WTC11 (cell line): ENCODE measurements around the gene MYBL2. TPM values are rescaled to one million over a fixed set of nuclear protein-coding genes. Genes with fewer than 3 reads are reported as not detected.

ENCODE experiments used
- ATAC-seq: fragments of 200-7000 bp; cut with Tn5 transposase; 2 replicates; pipeline ENCODE4 v1.10.0; 2021; ENCODE audit warnings: mild to moderate bottlenecking, moderate library complexity
- CTCF ChIA-PET: fragments of 300-600 bp; sonication (Branson Sonifier 250); formaldehyde crosslinking; loops from one replicate; lab custom pipeline; 2021; ENCODE audit warnings: antibody characterized with exemption; lab: Charles Lee
- POLR2A ChIA-PET: fragments of 350-600 bp; sonication (Branson Sonifier 250); formaldehyde crosslinking; loops from one replicate; lab custom pipeline; 2021; ENCODE audit warnings: antibody characterized with exemption; lab: Charles Lee
- DNase-seq: peaks from one replicate; pipeline ENCODE4 v3.0.0; 2021; ENCODE audit warnings: low spot score
- H3K27ac Mint-ChIP-seq: 2 replicates; pipeline ENCODE4 v1.8.0; 2021; ENCODE audit warnings: mixed read lengths
- H3K27me3 Mint-ChIP-seq: 2 replicates; pipeline ENCODE4 v1.8.0; 2021; ENCODE audit warnings: low read depth, mild to moderate bottlenecking, moderate library complexity, mixed read lengths
- H3K36me3 Mint-ChIP-seq: 2 replicates; pipeline ENCODE4 v1.8.0; 2021; ENCODE audit warnings: mixed read lengths
- H3K4me1 Mint-ChIP-seq: 2 replicates; pipeline ENCODE4 v1.8.0; 2022; ENCODE audit warnings: mixed read lengths
- H3K4me3 Mint-ChIP-seq: 2 replicates; pipeline ENCODE4 v1.8.0; 2021; ENCODE audit warnings: mild to moderate bottlenecking, moderate library complexity, mixed read lengths
- H3K9me3 Mint-ChIP-seq: 2 replicates; pipeline ENCODE4 v1.8.0; 2021; ENCODE audit warnings: mixed read lengths
- ETV6 ChIP-seq: sonication (generic); formaldehyde crosslinking; IDR thresholded peaks from 2 replicates; pipeline ENCODE4 v1.8.1; 2022; ENCODE audit warnings: mild to moderate bottlenecking, missing genetic modification reagents
- GTF2I ChIP-seq: fragments of 250-450 bp; sonication (Bioruptor Pico); conservative IDR thresholded peaks from 2 replicates; pipeline ENCODE4 v1.4.0; 2021; ENCODE audit warnings: mild to moderate bottlenecking
- JUN ChIP-seq: sonication (generic); formaldehyde crosslinking; IDR thresholded peaks from 2 replicates; pipeline ENCODE4 v1.8.0; 2023; ENCODE audit warnings: mild to moderate bottlenecking, missing genetic modification reagents
- MYBL2 ChIP-seq: sonication (generic); formaldehyde crosslinking; IDR thresholded peaks from 2 replicates; pipeline ENCODE4 v1.8.1; 2023; ENCODE audit warnings: mild to moderate bottlenecking, moderate library complexity, missing genetic modification reagents
- NFYB ChIP-seq: sonication (generic); formaldehyde crosslinking; conservative IDR thresholded peaks from 2 replicates; pipeline ENCODE4 v1.8.0; 2022; ENCODE audit warnings: low read depth, missing genetic modification reagents
- SMAD3 ChIP-seq: sonication (generic); formaldehyde crosslinking; IDR thresholded peaks from 2 replicates; pipeline ENCODE4 v1.8.0; 2022; ENCODE audit warnings: missing genetic modification reagents, mild to moderate bottlenecking, borderline replicate concordance
- ZNF219 ChIP-seq: sonication (generic); formaldehyde crosslinking; IDR thresholded peaks from 2 replicates; pipeline ENCODE4 v1.8.0; 2023; ENCODE audit warnings: missing genetic modification reagents, mild to moderate bottlenecking, borderline replicate concordance
- total RNA-seq: library from RNA; stranded (reverse); gene quantifications from 3 replicates; pipeline ENCODE4 v1.2.3, GENCODE V29; 2021
- TF ChIP-seq, protein P1 (sequence below): fragments of 250-450 bp; sonication (Bioruptor Pico); conservative IDR thresholded peaks from 2 replicates; pipeline ENCODE4 v1.9.0; 2021; ENCODE audit warnings: mild to moderate bottlenecking
- TF ChIP-seq, protein P2 (sequence below): sonication (generic); formaldehyde crosslinking; IDR thresholded peaks from 2 replicates; pipeline ENCODE4 v1.8.1; 2023; ENCODE audit warnings: mild to moderate bottlenecking, missing genetic modification reagents, moderate library complexity
- TF ChIP-seq, protein P3 (sequence below): sonication (generic); formaldehyde crosslinking; IDR thresholded peaks from 2 replicates; pipeline ENCODE4 v1.8.1; 2022; ENCODE audit warnings: low read depth, missing genetic modification reagents, borderline replicate concordance
- TF ChIP-seq, protein P4 (sequence below): sonication (generic); formaldehyde crosslinking; IDR thresholded peaks from 2 replicates; pipeline ENCODE4 v1.8.0; 2022; ENCODE audit warnings: missing genetic modification reagents
- TF ChIP-seq, protein P5 (sequence below): sonication (generic); formaldehyde crosslinking; IDR thresholded peaks from 2 replicates; pipeline ENCODE4 v1.8.1; 2023; ENCODE audit warnings: mild to moderate bottlenecking, missing genetic modification reagents
- TF ChIP-seq, protein P6 (sequence below): sonication (generic); formaldehyde crosslinking; conservative IDR thresholded peaks from 2 replicates; pipeline ENCODE4 v1.8.1; 2022; ENCODE audit warnings: mild to moderate bottlenecking, missing genetic modification reagents
- TF ChIP-seq, protein P7 (sequence below): fragments of 250-450 bp; sonication (Bioruptor Pico); IDR thresholded peaks from 2 replicates; pipeline ENCODE4 v1.9.0; 2021; ENCODE audit warnings: mild to moderate bottlenecking

Gene MYBL2
- total RNA-seq, 1 experiment from 2014 or later: 166 TPM

DNA sequence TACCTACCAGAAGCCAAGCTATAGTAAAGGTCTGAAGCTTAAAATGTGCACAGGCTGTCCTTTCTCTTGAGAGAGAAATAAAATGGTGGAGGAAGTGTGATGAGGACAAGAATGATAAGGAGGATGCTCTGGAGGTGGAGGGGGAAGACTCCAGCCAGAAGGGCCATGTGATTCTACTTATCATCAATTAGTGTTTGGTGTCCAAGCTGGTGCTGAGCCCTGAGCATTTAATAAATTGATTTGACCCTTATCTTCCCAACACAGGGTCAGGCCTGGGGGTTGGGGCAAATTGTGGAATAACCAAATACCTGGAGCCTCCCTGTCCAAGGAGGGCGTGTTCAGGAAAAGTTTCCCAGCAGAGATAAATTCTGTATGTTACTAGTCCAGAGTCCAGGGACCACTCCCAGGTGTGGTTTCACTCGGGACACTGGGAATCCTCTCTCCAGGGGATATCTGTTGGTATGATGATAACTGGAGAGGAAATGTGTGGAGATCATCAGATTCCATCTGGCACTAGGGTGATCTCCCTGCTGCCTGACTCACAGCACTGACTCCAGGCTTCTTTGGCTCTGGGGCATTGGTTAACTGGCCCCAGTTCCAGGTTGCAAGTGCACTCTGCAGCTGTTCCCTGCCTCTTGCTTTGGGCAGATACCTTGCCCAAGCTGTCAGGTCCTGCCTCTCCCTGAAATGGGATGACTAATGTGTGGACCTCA lies 3.8 kb upstream of the MYBL2 start (continued):
- TF ChIP-seq, protein P1, sequence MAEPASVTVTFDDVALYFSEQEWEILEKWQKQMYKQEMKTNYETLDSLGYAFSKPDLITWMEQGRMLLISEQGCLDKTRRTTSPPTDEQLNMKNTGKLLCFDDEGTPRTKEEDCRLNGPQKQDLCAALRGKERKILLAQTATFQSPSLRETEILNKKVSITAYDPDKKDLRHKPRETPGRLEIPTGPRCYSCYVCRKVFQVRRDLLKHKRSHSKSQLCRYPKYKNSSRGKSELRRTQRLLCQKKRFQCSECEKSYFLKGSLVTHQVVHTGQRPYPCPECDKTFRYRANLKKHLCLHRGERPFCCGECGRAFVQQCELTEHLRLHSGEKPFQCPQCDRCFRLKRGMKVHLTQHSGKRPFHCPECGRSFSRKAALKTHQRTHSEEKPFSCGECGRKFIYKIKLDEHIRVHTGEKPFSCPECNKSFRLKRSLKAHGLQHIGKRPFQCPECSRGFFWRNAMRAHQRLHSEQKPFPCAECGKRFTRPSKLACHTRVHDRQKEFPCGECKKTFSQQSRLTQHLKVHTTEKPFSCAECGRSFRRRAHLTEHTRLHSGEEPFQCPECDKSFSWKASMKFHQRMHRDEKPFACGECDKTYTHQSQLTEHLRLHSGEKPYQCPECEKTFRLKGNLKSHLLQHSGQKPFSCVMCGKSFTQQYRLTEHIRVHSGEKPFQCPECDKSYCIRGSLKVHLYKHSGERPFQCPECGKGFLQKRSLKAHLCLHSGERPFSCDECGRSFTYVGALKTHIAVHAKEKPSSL (CRISPR knock-in tag): no peak
- TF ChIP-seq, protein P2, sequence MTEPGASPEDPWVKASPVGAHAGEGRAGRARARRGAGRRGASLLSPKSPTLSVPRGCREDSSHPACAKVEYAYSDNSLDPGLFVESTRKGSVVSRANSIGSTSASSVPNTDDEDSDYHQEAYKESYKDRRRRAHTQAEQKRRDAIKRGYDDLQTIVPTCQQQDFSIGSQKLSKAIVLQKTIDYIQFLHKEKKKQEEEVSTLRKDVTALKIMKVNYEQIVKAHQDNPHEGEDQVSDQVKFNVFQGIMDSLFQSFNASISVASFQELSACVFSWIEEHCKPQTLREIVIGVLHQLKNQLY: no peak

DNA sequence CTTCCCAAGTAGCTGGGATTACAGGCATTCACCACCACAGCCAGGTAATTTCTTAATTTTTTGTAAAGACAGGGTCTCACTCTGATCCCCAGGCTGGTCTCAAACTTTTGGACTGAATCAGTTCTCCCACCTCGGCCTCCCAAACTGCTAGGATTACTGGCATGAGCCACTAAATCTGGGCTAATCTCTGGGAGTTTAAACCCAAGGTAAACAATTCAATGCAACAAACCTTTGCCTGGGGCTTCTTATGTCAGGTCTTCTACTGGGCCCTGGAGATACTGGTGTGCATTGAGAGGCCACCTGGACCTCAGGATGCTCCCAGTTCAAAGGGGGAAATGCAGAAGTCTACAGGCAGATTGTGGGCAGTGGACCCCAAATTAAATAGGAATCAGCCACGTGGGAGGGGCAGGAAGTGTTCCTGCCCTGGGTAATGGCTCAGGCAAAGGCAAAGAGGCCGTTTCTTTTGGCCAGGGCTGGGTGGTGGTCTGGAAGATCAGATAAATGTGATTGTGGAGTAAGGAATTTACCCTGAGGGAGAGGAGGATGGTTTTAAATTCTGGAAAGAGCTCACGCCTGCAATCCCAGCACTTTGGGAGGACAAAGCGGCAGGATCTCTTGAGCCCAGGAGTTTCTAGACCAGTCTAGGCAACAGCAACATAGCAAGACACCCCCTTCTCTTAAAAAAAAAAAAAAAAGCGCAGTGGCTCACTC lies 1.3 kb upstream of the MYBL2 start:
- H3K27ac Mint-ChIP-seq: no peak overlapping the region
- no peak for DNase-seq
- no peak for TF ChIP-seq JUN (CRISPR knock-in tag)
- TF ChIP-seq ETV6: no peak
- no peak for TF ChIP-seq GTF2I (CRISPR knock-in tag)
- TF ChIP-seq NFYB (CRISPR knock-in tag): no peak
- H3K4me3 Mint-ChIP-seq: peak overlapping the region; percentile 33; the same call in 1 of the 2 replicates
- H3K4me1 Mint-ChIP-seq: peaks cover 4% of the 10 kb centered on the region
- POLR2A ChIA-PET: interaction anchor here (0.7 kb wide), 1 partner anchor 58 kb away, joined by 3 read pairs; no protein-coding TSS in a partner anchor
- CTCF ChIA-PET: interaction anchor here (0.7 to 3.4 kb wide), 3 partner anchors 128 to 1708 kb away, joined by 3 to 13 read pairs (median 3); no protein-coding TSS in a partner anchor
- no peaks in the 10 kb centered on the region for H3K9me3 Mint-ChIP-seq
- H3K27me3 Mint-ChIP-seq: peaks cover 22% of the 10 kb centered on the region
- H3K36me3 Mint-ChIP-seq: peaks cover 4% of the 10 kb centered on the region; the same call in 1 of the 2 replicates
- ATAC-seq: no peak

DNA sequence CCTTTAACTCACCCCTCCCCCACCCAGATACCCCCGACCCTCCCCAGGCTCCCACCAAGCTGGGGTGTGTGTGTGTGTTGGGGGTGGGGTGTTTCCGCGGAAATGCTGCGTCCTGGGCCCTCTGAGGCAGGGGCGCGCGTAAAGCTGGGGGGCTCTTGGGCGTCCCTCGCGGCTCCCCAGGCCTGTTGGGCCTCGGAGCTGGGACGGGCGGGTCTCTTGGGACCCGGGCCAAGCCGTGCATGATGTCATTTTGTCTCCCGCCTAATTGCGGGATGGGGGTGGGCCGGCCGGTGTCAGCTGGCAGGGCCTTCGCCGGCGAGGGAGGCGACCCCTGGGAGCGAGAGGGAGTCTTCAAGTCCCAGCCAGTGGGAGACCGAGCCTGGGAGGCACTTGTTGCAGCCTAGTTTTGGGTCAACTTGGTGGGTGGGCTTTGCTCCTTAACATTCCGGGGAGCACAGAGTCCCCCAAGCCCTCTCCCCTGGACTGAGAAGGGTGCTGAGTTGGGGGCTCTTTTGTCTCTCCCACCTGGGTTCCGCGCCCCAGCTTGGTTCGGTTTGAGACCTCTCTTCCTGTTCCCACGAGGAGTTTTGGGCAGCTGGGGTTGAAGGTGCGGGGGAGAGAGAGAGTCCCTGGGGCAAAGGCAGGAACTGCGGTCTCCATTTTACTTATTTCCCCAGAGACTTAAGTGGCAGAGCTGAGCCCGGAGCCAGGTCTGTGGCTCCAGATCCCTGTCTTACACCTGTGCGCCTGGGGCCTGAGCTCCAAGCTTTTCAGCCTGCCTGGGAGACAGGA lies 623 bp downstream of the MYBL2 start:
- Mint-ChIP-seq H3K4me1 (peaks cover 4% of the 10 kb centered on the region), H3K27ac (no peak overlapping the region), H3K36me3 (peaks cover 8% of the 10 kb centered on the region; the same call in 1 of the 2 replicates), H3K4me3 (peak overlapping the region; percentile 83), H3K27me3 (peaks cover 22% of the 10 kb centered on the region), H3K9me3 (no peaks in the 10 kb centered on the region)
- ChIA-PET CTCF (interaction anchor here (0.6 to 1.6 kb wide), 5 partner anchors 9 to 219 kb away, joined by 3 to 11 read pairs (median 3); partner anchors contain the start of gene SRSF6), POLR2A (interaction anchor here (0.7 to 2.1 kb wide), 3 partner anchors 77 to 1976 kb away, joined by 3 to 10 read pairs (median 4); partner anchors contain the start of genes IFT52 and SRSF6)
- ATAC-seq: peak; percentile 31
- DNase-seq: peak; percentile 57
- TF ChIP-seq, protein P3, sequence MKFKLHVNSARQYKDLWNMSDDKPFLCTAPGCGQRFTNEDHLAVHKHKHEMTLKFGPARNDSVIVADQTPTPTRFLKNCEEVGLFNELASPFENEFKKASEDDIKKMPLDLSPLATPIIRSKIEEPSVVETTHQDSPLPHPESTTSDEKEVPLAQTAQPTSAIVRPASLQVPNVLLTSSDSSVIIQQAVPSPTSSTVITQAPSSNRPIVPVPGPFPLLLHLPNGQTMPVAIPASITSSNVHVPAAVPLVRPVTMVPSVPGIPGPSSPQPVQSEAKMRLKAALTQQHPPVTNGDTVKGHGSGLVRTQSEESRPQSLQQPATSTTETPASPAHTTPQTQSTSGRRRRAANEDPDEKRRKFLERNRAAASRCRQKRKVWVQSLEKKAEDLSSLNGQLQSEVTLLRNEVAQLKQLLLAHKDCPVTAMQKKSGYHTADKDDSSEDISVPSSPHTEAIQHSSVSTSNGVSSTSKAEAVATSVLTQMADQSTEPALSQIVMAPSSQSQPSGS (CRISPR knock-in tag): peak; percentile 38; the same call in 1 of the 2 replicates
- no peak for TF ChIP-seq ZNF219 (CRISPR knock-in tag)
- TF ChIP-seq, protein P4, sequence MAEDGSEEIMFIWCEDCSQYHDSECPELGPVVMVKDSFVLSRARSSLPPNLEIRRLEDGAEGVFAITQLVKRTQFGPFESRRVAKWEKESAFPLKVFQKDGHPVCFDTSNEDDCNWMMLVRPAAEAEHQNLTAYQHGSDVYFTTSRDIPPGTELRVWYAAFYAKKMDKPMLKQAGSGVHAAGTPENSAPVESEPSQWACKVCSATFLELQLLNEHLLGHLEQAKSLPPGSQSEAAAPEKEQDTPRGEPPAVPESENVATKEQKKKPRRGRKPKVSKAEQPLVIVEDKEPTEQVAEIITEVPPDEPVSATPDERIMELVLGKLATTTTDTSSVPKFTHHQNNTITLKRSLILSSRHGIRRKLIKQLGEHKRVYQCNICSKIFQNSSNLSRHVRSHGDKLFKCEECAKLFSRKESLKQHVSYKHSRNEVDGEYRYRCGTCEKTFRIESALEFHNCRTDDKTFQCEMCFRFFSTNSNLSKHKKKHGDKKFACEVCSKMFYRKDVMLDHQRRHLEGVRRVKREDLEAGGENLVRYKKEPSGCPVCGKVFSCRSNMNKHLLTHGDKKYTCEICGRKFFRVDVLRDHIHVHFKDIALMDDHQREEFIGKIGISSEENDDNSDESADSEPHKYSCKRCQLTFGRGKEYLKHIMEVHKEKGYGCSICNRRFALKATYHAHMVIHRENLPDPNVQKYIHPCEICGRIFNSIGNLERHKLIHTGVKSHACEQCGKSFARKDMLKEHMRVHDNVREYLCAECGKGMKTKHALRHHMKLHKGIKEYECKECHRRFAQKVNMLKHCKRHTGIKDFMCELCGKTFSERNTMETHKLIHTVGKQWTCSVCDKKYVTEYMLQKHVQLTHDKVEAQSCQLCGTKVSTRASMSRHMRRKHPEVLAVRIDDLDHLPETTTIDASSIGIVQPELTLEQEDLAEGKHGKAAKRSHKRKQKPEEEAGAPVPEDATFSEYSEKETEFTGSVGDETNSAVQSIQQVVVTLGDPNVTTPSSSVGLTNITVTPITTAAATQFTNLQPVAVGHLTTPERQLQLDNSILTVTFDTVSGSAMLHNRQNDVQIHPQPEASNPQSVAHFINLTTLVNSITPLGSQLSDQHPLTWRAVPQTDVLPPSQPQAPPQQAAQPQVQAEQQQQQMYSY (CRISPR knock-in tag): peak; percentile 85
- TF ChIP-seq, protein P5, sequence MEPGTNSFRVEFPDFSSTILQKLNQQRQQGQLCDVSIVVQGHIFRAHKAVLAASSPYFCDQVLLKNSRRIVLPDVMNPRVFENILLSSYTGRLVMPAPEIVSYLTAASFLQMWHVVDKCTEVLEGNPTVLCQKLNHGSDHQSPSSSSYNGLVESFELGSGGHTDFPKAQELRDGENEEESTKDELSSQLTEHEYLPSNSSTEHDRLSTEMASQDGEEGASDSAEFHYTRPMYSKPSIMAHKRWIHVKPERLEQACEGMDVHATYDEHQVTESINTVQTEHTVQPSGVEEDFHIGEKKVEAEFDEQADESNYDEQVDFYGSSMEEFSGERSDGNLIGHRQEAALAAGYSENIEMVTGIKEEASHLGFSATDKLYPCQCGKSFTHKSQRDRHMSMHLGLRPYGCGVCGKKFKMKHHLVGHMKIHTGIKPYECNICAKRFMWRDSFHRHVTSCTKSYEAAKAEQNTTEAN (CRISPR knock-in tag): no peak
- TF ChIP-seq, protein P6, sequence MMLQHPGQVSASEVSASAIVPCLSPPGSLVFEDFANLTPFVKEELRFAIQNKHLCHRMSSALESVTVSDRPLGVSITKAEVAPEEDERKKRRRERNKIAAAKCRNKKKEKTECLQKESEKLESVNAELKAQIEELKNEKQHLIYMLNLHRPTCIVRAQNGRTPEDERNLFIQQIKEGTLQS: no peak
- 0 out of 2 replicates have a peak, but pooled peaks have one; percentile 50 for TF ChIP-seq MYBL2 (CRISPR knock-in tag)
- no peak for TF ChIP-seq SMAD3
- TF ChIP-seq, protein P7, sequence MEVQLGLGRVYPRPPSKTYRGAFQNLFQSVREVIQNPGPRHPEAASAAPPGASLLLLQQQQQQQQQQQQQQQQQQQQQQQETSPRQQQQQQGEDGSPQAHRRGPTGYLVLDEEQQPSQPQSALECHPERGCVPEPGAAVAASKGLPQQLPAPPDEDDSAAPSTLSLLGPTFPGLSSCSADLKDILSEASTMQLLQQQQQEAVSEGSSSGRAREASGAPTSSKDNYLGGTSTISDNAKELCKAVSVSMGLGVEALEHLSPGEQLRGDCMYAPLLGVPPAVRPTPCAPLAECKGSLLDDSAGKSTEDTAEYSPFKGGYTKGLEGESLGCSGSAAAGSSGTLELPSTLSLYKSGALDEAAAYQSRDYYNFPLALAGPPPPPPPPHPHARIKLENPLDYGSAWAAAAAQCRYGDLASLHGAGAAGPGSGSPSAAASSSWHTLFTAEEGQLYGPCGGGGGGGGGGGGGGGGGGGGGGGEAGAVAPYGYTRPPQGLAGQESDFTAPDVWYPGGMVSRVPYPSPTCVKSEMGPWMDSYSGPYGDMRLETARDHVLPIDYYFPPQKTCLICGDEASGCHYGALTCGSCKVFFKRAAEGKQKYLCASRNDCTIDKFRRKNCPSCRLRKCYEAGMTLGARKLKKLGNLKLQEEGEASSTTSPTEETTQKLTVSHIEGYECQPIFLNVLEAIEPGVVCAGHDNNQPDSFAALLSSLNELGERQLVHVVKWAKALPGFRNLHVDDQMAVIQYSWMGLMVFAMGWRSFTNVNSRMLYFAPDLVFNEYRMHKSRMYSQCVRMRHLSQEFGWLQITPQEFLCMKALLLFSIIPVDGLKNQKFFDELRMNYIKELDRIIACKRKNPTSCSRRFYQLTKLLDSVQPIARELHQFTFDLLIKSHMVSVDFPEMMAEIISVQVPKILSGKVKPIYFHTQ (CRISPR knock-in tag): peak; percentile 54; the same call in 1 of the 2 replicates
